A673 (cell line): ENCODE results near the gene SPACA5B.

Experiments
- EZH2 ChIP-seq: fragments of 200-600 bp; sonication (generic); IDR thresholded peaks from 2 replicates; pipeline ENCODE4 v1.6.1; 2017; ENCODE audit warnings: borderline replicate concordance, low read depth, mild to moderate bottlenecking, mixed read lengths, antibody characterized with exemption, low read length; ENCODE audit not compliant: poor library complexity, severe bottlenecking
- TF ChIP-seq, protein P1 (sequence below): fragments of 300-800, 200-600 bp; sonication (generic); conservative IDR thresholded peaks from 2 replicates; pipeline ENCODE4 v1.5.1; 2017; ENCODE audit warnings: low read depth, mild to moderate bottlenecking, antibody characterized with exemption, low read length, moderate library complexity, mixed read lengths

DNA sequence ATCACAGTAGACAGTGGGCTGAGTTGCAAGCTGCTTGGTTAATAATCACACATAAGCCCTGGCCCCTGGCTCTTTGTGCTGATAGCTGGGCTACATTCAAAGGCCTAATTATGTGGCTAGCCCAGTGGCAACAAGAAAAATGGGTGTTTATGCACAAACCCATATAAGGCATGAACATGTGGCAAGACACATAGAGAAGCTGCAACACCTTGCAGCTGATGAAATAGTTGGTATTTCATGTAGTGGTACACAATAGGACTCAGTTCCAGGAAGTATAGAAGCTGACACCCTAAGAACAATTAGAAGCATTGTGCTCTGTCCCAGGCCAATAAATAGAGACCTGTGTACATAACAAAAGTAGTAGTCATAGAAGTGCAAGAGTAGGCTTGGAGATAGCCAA is 44.3 kb upstream of the SPACA5B start:
- TF ChIP-seq, protein P1, sequence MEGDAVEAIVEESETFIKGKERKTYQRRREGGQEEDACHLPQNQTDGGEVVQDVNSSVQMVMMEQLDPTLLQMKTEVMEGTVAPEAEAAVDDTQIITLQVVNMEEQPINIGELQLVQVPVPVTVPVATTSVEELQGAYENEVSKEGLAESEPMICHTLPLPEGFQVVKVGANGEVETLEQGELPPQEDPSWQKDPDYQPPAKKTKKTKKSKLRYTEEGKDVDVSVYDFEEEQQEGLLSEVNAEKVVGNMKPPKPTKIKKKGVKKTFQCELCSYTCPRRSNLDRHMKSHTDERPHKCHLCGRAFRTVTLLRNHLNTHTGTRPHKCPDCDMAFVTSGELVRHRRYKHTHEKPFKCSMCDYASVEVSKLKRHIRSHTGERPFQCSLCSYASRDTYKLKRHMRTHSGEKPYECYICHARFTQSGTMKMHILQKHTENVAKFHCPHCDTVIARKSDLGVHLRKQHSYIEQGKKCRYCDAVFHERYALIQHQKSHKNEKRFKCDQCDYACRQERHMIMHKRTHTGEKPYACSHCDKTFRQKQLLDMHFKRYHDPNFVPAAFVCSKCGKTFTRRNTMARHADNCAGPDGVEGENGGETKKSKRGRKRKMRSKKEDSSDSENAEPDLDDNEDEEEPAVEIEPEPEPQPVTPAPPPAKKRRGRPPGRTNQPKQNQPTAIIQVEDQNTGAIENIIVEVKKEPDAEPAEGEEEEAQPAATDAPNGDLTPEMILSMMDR, result no peak
- TF ChIP-seq EZH2, result no peak
